Fibroblast of skin of left biceps (primary cell): ENCODE data around the gene PRPH.
A peak's percentile ranks its signal among the peaks of the same experiment; 100 is the strongest.
"Not testable (repeated sequence)": the region's sequence is repeated elsewhere in the genome, so short reads cannot be mapped to it uniquely, and the experiment has no call there.

Experiments
- DNase-seq, 2 experiments: peaks; one replicate each; pipeline ENCODE4 v3.0.0-alpha.2; 2013; ENCODE audit warnings: low read depth in 2 of 2

The PRPH gene

DNA sequence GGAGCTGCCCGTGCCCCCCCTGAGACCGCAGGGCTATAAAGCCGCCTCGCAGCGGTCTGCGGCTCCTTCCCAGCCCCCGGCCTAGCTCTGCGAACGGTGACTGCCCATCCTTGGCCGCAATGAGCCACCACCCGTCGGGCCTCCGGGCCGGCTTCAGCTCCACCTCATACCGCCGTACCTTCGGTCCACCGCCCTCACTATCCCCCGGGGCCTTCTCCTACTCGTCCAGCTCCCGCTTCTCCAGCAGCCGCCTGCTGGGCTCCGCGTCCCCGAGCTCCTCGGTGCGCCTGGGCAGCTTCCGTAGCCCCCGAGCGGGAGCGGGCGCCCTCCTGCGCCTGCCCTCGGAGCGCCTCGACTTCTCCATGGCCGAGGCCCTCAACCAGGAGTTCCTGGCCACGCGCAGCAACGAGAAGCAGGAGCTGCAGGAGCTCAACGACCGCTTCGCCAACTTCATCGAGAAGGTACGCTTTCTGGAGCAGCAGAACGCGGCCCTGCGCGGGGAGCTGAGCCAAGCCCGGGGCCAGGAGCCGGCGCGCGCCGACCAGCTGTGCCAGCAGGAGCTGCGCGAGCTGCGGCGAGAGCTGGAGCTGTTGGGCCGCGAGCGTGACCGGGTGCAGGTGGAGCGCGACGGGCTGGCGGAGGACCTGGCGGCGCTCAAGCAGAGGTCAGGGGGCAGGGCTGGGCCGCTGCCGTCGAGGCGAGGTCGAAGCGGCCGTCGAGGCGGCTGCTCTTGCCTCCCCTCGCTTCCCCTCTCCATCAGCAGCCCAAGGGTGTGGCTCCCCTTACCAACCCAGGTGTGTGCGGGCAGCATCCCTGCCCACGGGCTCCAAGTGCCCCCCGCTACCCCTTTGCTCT, at the start of gene PRPH:
Gene PRPH, plus strand, starts transcription at position 66 of the 855 bp plus-strand sequence. Its CDS starts 54 bp downstream, at position 120.
- no peak for DNase-seq

DNA sequence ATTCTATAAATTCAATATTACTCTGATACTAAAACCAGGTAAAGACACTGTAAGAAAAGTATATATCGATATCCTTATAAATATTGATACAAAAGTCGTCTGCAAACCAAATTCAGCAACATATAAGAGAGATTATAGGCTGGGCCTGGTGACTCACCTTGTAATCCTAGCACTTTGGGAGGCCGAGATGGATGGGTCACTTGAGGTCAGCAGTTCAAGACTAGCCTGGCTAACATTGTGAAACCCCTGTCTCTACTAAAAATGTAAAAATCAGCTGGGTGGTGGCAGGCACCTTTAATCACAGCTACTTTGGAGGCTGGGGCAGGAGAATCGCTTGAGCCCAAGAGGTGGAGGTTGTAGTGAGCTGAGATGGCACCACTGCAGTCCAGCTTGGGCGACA, 43.6 kb upstream of the PRPH start:
- no peak for DNase-seq

DNA sequence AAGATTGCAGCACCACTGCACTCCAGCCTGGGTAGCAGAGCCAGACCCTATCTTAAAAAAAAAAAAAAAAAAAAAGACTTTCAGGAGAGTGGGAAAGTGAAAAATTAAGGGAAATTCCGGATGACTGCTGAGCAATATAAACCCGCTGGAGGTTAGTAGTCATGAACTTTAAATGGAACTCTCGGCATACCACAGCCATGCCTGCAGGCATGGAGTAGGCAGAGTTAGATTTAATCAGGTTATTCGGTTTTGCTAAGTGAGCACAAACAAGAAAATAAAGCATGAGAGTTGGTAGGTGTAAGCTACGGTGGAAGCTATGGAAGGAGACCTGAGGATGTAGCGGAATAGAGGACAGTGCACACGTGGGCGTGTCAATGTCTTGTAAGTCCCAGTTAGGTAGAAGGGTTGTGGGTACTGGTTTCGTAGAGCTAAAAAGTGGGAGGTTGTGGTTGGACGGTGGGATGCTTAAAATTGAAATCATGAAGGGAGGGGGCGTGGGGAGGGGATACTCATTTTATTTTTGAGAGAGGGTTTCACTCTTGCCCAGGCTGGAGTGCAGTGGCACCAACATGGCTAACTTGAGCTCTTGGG, 41.8 kb upstream of the PRPH start:
- no peak for DNase-seq

DNA sequence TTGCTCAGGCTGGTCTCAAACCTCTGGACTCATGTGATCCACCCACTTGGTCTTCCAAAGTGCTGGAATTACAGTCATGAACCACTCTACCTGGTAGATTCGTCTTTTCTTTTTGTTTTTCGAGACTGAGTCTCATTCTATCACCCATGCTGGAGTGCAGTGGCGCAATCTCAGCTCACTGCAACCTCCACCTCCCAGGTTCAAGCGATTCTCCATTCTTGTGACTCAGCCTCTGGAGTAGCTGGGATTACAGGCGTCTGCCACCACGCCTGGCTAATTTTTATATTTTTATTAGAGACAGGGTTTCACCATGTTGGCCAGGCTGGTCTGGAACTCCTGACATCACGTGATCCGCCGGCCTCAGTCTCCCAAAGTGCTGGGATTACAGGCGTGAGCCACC, 39.5 kb upstream of the PRPH start:
- DNase-seq, result not testable (repeated sequence)

DNA sequence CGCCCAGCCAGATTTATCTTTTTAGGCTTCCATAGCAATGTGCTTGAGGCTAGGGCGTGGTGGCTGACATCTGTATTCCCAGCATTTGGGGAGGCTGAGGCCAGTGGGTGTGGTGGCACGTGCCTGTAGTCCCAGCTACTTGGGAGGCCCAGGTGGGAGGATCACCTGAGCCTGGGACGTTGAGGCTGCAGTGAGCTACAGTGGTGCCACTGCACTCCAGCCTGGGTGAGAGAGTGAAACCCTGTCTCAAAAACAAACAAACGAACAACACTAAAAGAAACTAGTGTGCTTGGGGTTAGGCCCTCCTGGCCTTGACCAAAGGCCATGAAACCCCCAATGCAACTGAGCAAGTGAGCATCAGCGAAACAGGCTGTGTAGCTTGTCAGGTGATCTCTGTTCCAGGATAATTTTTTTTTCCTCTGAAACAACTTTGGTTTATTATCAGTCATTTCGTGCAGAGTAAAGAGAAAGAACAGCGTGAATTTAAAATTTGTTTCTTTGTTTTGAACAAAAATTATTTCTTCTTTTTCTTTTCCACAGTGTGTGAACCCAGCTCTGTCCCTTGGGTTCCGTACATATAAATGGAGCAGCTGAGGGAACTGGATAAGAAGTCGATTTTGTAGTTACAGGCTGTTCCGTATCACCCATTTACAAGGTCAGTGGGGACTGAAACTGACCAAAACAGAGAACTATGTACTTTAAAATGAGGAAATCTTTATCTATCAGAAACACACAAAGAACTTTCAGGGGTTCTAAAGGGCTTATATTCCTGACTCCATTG, 38.9 kb upstream of the PRPH start:
- no peak for DNase-seq

DNA sequence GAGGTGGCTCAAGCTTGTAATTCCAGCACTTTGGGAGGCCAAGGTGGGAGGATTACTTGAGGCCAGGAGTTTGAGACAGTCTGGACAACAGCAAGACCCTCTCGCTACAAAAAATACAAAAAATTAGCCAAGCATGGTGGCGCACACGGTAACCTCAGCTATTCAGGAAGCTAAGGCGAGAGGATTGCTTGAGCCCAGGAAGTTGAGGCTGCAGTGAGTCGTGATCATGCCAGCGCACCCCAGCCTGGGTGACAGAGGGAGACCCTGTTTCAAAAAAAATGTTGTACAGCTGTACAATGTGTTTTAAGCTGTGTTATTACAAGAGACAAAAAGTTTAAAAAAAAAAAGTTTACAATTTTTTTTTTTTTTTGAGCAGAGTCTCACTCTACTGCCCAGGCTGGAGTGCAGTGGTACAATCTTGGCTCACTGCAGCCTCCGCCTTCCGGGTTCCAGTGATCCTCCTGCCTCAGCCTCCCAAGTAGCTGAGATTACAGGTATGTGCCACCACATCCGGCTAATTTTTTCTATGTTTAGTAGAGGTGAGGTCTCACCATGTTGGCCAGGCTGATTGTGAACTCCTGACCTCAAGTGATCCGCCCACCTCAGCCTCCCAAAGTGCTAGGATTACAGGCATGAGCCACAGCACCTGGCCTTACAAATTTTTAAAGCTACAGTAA, 37.3 kb upstream of the PRPH start:
- not testable (repeated sequence) for DNase-seq

DNA sequence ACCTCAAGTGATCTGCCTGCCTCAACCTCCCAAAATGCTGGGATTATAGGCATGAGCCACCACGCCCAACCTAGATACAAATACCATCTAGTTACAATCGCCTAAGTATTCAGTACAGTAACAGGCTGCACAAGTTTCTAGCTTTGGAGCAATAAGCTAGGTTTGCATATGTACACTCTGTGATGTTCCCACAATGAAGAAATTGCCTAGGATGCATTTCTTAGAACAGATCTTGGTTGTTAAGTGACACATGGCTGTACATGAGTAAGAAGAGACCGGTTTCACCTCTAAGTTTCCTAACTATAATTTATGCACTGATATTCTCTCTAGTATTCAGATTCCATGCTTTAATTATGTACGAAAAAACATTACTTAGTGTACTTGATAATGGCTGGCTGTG, 35.5 kb upstream of the PRPH start:
- no peak for DNase-seq

DNA sequence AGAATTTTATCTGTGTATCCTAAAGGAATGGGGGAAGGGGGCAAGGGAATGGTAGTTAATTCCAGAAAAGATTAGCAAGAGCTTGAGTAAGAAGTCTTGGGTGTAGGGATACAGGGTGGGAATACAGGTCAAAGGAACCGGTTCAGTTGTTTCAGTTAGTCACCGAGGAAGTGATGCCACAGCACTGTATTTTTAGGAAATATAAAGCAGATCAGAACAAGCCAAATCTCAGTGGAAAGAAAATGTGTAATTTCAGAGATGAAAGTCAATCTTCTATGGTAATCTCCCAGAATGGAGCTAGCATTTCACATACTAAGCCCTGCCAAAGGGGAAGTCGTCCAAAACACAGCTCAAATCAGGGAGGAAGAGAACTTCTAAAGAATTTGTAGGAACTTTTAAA, 34.8 kb upstream of the PRPH start:
- DNase-seq, result no peak

DNA sequence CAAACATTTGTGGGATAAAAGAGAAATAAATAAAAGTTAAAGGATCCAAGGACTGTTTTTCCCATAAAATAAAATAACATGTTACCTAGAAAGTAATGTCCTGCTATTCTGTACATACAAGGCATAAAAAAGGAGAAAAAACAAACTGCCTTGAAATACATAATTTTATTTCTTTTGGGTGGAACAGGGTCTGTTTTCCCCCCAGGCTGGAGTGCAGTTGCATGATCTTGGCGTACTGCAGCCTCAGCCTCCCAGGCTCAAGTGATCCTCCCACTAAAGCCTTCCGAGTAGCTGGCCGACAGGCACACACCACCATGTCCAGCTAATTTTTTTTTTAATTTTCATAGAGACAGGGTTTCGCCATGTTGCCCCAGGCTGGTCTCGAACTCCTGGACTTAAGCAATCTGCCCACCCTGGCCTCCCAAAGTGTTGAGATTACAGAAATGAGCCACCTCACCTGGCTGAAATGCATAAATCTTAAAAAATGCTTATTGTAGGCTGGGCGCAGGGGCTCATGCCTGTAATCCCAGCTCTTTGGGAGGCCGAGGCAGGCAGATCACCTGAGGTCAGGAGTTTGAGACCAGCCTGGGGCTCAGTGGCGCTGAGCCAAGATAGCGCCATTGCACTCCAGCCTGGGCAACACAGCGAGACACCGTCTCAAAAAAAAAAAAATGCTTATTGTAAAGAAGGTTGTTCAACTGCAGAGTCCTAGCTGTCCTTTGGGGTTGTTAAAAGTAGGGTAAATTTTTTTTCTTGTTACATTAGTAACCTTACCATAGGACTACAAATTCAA, 34.2 kb upstream of the PRPH start:
- DNase-seq, result no peak

DNA sequence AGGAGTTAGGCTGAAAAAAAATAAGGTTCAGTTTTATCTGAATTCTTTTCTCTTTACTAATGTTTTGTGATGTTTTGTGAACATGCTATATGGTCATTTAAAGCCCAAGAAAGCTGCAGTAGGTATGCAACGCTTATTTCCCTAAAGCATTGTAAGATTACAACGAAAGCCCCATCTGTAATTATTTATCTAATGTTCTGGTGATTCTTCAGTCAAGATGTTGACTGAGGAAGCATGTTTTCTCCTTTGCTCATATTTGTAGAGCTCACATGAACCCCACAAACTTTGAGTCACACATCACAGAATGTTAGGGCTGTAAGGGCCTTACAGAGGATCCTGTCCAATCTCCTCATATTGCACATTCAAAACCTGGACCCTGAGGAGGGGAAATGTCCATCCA, 33.2 kb upstream of the PRPH start:
- DNase-seq, result peak; percentile 62 to 65

DNA sequence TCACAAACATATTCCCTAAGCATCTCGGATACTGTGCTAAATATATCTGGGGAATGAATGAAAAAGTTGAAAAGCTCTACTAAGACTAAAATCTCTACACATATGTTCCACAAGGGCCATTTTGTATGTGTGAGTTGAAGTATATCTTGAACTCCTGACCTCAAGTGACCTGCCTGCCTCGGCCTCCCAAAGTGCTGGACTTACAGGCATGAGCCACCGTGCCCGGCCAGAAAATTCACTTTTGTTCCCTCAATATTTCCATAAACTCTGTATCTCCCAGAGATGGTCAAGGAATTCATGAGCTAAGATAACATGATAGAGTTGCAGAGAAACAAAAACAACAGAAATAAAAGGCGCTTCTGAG, 31.6 kb upstream of the PRPH start:
- no peak for DNase-seq

DNA sequence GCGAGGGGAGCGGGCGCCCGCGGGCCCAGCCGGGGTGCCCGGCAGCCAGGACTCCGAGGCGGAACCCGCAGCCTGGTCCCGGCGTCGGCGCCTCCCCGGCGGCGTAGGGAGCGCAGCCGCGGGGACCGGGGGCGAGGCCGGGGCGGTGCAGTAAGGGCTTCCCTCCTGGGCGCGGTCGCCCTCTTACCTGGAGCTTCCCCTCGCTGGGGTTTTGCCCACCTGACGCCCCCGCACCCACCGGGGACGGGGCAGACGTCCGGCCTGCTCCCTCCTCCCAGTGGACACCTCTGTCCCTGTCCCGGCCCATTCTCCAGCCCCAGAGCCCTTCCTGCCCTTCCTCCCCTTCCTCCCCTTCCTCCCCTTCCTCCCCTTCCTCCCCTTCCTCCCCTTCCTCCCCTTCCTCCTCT, 30.5 kb upstream of the PRPH start:
- DNase-seq, result no peak

DNA sequence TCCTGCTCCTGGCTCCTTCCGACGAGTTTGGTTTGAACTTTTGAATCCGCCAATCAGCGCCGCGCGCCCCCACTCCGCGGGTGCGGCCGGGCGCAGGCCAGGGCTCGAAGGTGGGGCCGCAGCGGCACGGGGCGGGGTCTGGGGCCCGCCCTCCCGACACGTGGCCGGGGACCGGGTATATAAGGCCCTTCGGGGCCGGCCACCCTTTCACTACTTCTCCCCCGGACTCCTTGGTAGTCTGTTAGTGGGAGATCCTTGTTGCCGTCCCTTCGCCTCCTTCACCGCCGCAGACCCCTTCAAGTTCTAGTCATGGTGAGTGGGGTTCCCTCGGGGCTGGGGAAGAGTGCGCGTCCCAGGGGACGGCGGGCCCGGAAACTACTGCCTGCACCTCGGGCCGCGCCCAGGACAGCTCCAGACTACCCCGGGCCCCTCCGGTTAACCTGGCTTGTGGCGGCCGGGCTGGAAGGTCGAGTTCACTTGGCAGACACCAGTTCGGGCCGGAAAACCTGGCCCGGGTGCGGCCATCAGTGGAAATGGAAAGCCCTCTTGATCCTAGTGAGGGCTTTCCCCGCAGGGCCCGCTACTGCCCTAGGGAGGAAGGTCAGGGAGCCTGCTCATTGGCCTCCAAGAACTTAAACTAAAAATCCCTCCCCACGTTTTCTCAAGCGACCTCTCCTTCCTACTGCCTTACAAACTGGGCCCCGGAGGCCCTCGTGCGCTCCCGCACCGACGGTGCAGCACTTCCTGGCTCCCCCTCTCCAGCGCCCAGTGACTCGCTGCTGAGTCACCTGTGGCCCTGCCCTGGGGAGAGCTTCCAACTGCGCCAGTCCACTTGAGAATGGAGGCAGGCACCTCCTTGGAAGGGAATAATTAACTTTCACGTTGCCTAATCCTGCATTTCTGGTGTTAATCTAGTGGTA, 29.8 kb upstream of the PRPH start, which contains the start of gene TUBA1C:
Gene TUBA1C, plus strand, starts transcription at position 210 of the 920 bp plus-strand sequence. Its CDS starts 100 bp downstream, at position 310.
- DNase-seq, result peak; percentile 83 to 85

DNA sequence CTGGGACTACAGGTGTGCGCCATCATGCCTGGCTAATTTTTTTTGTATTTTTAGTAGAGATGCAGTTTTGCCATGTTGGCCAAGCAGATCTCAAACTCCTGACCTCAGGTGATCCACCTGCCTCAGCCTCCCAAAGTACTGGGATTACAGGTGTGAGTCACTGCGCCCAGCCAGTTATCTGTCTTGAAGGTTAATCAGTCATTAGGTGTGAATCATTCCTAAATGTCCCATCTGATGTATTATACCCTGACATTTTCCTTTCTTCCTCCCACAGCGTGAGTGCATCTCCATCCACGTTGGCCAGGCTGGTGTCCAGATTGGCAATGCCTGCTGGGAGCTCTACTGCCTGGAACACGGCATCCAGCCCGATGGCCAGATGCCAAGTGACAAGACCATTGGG, 25.8 kb upstream of the PRPH start:
- not testable (repeated sequence) for DNase-seq

DNA sequence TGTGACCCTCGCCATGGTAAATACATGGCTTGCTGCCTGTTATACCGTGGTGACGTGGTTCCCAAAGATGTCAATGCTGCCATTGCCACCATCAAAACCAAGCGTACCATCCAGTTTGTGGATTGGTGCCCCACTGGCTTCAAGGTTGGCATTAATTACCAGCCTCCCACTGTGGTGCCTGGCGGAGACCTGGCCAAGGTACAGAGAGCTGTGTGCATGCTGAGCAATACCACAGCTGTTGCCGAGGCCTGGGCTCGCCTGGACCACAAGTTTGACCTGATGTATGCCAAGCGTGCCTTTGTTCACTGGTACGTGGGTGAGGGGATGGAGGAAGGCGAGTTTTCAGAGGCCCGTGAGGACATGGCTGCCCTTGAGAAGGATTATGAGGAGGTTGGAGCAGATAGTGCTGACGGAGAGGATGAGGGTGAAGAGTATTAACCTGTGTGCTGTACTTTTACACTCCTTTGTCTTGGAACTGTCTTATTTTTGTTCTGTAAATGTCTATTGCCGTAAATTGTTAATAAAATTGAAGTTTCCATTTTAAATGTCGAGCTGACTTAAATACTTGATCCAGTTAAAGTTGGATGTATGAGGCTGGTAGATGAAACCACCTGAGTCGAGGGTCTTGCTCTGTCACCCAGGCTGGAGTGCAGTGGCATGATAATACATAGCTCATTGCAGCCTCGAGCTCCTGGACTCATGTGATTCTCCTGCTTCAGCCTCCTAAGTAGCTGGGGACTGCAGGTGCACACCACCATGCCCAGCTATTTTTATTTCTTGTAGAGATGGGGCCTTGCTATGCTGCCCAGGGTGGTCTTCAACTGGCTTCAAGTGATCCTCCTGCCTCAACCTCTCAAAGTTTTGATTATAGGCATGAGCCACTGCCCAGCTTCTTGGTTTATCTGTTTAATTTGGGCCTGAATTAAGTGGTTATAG, 21.9 kb upstream of the PRPH start:
- DNase-seq, result no peak

DNA sequence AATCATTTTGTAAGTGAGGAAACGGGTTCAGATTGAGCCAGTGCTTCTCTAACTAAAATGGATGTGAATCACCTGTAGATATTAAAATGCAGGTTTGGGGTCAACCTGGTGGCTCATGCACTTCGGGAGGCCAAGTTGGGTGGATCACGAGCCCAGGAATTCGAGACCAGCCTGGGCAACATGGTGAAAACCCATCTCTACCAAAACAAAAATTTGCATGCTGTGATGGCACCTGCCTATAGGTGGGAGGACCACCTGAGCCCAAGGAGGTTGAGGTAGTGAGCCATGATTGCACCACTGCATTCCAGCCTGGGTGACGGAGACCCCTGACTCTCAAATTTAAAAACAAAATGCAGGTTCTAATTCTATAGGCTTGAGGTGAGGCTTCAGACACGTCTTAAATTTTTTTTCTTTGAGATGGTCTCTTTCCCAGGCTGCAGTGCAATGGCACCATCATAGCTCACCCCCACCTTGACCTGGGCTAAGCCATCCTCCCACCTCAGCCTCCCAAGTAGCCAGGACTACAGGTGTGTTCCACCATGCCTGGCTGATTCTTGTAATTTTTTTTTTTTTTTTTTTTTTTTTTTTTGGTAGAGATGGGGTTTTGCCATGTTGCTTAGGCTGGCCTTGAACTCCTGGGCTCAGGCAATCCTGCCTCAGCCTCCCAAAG, 21.1 kb upstream of the PRPH start:
- no peak for DNase-seq

DNA sequence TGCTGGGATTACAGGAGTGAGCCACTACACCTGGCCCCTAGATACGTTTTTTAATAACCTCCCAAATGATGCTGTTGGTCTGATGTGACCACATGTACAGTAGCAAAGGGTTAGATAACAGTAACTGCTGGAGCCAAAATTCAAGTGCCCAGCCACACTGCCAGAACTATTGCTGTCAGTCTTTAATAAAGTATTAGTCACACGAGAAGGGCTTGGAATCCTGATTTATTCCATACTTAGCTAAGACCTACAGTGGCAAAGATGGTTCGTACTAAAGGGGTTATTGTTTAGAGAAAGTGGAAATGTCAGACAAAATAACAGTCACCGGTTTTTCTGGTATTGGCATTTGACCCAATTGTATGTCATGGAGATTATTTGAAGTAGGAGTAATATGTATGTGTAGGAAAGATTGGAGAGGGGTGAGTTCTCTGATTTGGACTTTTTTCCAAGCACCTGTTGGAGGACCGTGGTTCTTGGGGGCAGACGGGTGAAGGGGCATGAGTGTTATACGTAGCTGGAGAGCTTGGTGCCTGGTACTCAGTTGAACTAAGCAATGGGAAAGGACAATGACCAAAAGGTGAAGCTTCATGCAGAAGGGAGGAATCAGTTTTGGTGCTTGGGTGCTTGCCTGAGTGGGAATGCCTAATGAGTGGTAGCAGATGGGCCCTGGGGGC, 20.4 kb upstream of the PRPH start:
- DNase-seq, result no peak
